Endodermal cell (in vitro differentiated cells): ENCODE measurements around the gene STPG1. TPM values are rescaled to one million over a fixed set of nuclear protein-coding genes. Genes with fewer than 3 reads are reported as not detected.

Experiments used
- DNase-seq: peaks from one replicate; pipeline ENCODE4 v3.0.0-alpha.2; 2017
- H3K27ac ChIP-seq: 2 replicates; pipeline ENCODE4 v1.5.1; 2013; ENCODE audit warnings: mild to moderate bottlenecking, low read depth, low read length, moderate library complexity
- H3K27me3 ChIP-seq: 2 replicates; pipeline ENCODE4 v1.6.1; 2013; ENCODE audit warnings: mild to moderate bottlenecking, low read length, moderate library complexity; ENCODE audit not compliant: insufficient read depth, control insufficient read depth, poor library complexity, severe bottlenecking
- H3K36me3 ChIP-seq: 2 replicates; pipeline ENCODE4 v1.7.0; 2013; ENCODE audit warnings: mild to moderate bottlenecking, low read length, moderate library complexity; ENCODE audit not compliant: control insufficient read depth, insufficient read depth
- H3K4me1 ChIP-seq: one replicate; pipeline ENCODE4 v1.7.0; 2013; ENCODE audit warnings: low read length; ENCODE audit not compliant: control insufficient read depth, insufficient read depth
- H3K4me3 ChIP-seq: 2 replicates; pipeline ENCODE4 v1.5.1; 2013; ENCODE audit warnings: mild to moderate bottlenecking, low read length, moderate library complexity
- H3K9ac ChIP-seq: 2 replicates; pipeline ENCODE4 v1.6.1; 2013; ENCODE audit warnings: mild to moderate bottlenecking, low read length, moderate library complexity; ENCODE audit not compliant: poor library complexity, severe bottlenecking; ENCODE audit errors: extremely low read depth
- H3K9me3 ChIP-seq: 2 replicates; pipeline ENCODE4 v1.6.1; 2013; ENCODE audit warnings: mild to moderate bottlenecking, low read length, moderate library complexity; ENCODE audit not compliant: control insufficient read depth
- H3K27ac Mint-ChIP-seq: 2 replicates; pipeline ENCODE4 v1.8.0; 2020; ENCODE audit warnings: mixed read lengths
- H3K27me3 Mint-ChIP-seq: 2 replicates; pipeline ENCODE4 v1.8.0; 2021; ENCODE audit warnings: mild to moderate bottlenecking, mixed read lengths; ENCODE audit not compliant: insufficient read depth
- H3K36me3 Mint-ChIP-seq: 2 replicates; pipeline ENCODE4 v1.8.0; 2020; ENCODE audit warnings: low read depth, mixed read lengths
- H3K4me1 Mint-ChIP-seq: 2 replicates; pipeline ENCODE4 v1.8.0; 2020; ENCODE audit warnings: mixed read lengths
- H3K4me3 Mint-ChIP-seq: 2 replicates; pipeline ENCODE4 v1.8.0; 2020; ENCODE audit warnings: mild to moderate bottlenecking, moderate library complexity, mixed read lengths
- H3K9me3 Mint-ChIP-seq: 2 replicates; pipeline ENCODE4 v1.8.0; 2020; ENCODE audit warnings: mild to moderate bottlenecking, mixed read lengths
- CTCF ChIP-seq: fragments of 200-600 bp; sonication (generic); conservative IDR thresholded peaks from 2 replicates; pipeline ENCODE4 v1.5.0; 2021; ENCODE audit warnings: antibody characterized with exemption, mild to moderate bottlenecking
- WGBS, 2 experiments: methylation state at CpG; one replicate each; pipeline versions ENCODE4 v1.1.5 to v1.1.7; 2013; ENCODE audit warnings: missing lambda C conversion rate in 2 of 2, mixed read lengths in 1 of 2; ENCODE audit not compliant: insufficient coverage in 1 of 2, insufficient read length in 1 of 2; 5-methylcytosine and 5-hydroxymethylcytosine counted together
- total RNA-seq, 2 donors: library from RNA; stranded (reverse); fragmentation: NEBNext Ultra II Directional in 1 of 2; extraction: Animal tissue kit (Norgen Biotek cat#: 25700) in 1 of 2; gene quantifications; 2 replicates in 1 of 2; 3 replicates in 1 of 2; pipeline ENCODE4 v1.2.1, GENCODE V29; 2021

The STPG1 gene
- total RNA-seq, 2 donors from 2014 or later = 16.6 to 16.9 TPM

- TF ChIP-seq CTCF = no peak
- no peak overlapping the region for H3K27ac Mint-ChIP-seq
- 82 to 91% methylated on average over 3 of the region's 3 CpGs for WGBS, 2 experiments
Measured at GRCh38 chr1:24457866-24458265, 44.3 kb upstream of the STPG1 start.

GRCh38 chr1:24455272-24455671 lies 41.7 kb upstream of the STPG1 start:
- Mint-ChIP-seq H3K4me3 (no peak overlapping the region), H3K27ac (no peak overlapping the region), H3K4me1 (no peaks in the 10 kb centered on the region), H3K9me3 (no peaks in the 10 kb centered on the region), H3K27me3 (no peaks in the 10 kb centered on the region), H3K36me3 (peaks cover 2% of the 10 kb centered on the region)
- Histone ChIP-seq H3K36me3 (no peaks in the 10 kb centered on the region), H3K4me3 (no peak overlapping the region), H3K4me1 (no peaks in the 10 kb centered on the region), H3K27me3 (no peaks in the 10 kb centered on the region), H3K9ac (no peak overlapping the region), H3K27ac (no peak overlapping the region), H3K9me3 (no peaks in the 10 kb centered on the region)
- peak; percentile 12 for DNase-seq
- TF ChIP-seq CTCF = no peak
- 89 to 100% methylated on average over 1 to 5 of the region's 5 CpGs for WGBS, 2 experiments

More at GRCh38 chr1:24457866-24458265, 44.3 kb upstream of the STPG1 start:
- no peak overlapping the region for H3K27ac ChIP-seq
- H3K4me1 ChIP-seq = no peaks in the 10 kb centered on the region
- DNase-seq = peak; percentile 19
- no peaks in the 10 kb centered on the region for H3K27me3 Mint-ChIP-seq
- H3K9me3 ChIP-seq = no peaks in the 10 kb centered on the region
- H3K27me3 ChIP-seq = no peaks in the 10 kb centered on the region
- no peaks in the 10 kb centered on the region for H3K9me3 Mint-ChIP-seq
- no peak overlapping the region for H3K4me3 ChIP-seq
- H3K4me3 Mint-ChIP-seq = no peak overlapping the region
- no peaks in the 10 kb centered on the region for H3K4me1 Mint-ChIP-seq
- no peak overlapping the region for H3K9ac ChIP-seq
- H3K36me3 Mint-ChIP-seq = peaks cover 2% of the 10 kb centered on the region
- H3K36me3 ChIP-seq = no peaks in the 10 kb centered on the region

GRCh38 chr1:24454673-24455072 lies 41.1 kb upstream of the STPG1 start:
- DNase-seq = no peak
- Histone ChIP-seq H3K36me3 (no peaks in the 10 kb centered on the region), H3K4me3 (no peak overlapping the region), H3K4me1 (no peaks in the 10 kb centered on the region), H3K9ac (no peak overlapping the region), H3K27me3 (no peaks in the 10 kb centered on the region), H3K9me3 (no peaks in the 10 kb centered on the region), H3K27ac (no peak overlapping the region)
- H3K9me3 Mint-ChIP-seq = no peaks in the 10 kb centered on the region
- H3K27ac Mint-ChIP-seq = no peak overlapping the region
- 91 to 94% methylated on average over 5 of the region's 5 CpGs for WGBS, 2 experiments
- H3K4me1 Mint-ChIP-seq = no peaks in the 10 kb centered on the region
- H3K4me3 Mint-ChIP-seq = no peak overlapping the region
- H3K36me3 Mint-ChIP-seq = peaks cover 2% of the 10 kb centered on the region
- H3K27me3 Mint-ChIP-seq = no peaks in the 10 kb centered on the region
- TF ChIP-seq CTCF = no peak
